GM12875 (cell line): ENCODE measurements around the gene CCNY.

ENCODE experiments used
- H3K4me3 ChIP-seq: one replicate; pipeline ENCODE4 v1.5.1; 2011; ENCODE audit warnings: low read depth, low read length, control low read depth
- CTCF ChIP-seq: IDR thresholded peaks from 2 replicates; pipeline ENCODE4 v1.5.1; 2011; ENCODE audit warnings: low read depth, mild to moderate bottlenecking, control low read depth, inconsistent platforms, low read length, moderate library complexity, borderline replicate concordance; ENCODE audit not compliant: insufficient read depth

The CCNY gene

GRCh38 chr10:35584946-35585345 is 248.6 kb downstream of the CCNY start:
- no peak for TF ChIP-seq CTCF
- no peak overlapping the region for H3K4me3 ChIP-seq

GRCh38 chr10:35585356-35585755 is 249.0 kb downstream of the CCNY start:
- TF ChIP-seq CTCF, result no peak
- no peak overlapping the region for H3K4me3 ChIP-seq

GRCh38 chr10:35585903-35586535 is 249.7 kb downstream of the CCNY start:
- no peak for TF ChIP-seq CTCF
- no peak overlapping the region for H3K4me3 ChIP-seq

GRCh38 chr10:35588836-35589235 is 252.5 kb downstream of the CCNY start:
- no peak overlapping the region for H3K4me3 ChIP-seq
- no peak for TF ChIP-seq CTCF

GRCh38 chr10:35592441-35592840 is 256.1 kb downstream of the CCNY start:
- TF ChIP-seq CTCF, result no peak
- no peak overlapping the region for H3K4me3 ChIP-seq

GRCh38 chr10:35594115-35595079 is 258.1 kb downstream of the CCNY start:
- H3K4me3 ChIP-seq, result no peak overlapping the region
- TF ChIP-seq CTCF, result no peak
